Osteoblast (primary cell): Measurements from ENCODE around the gene HSPA12B. TPM values are rescaled to one million over a fixed set of nuclear protein-coding genes. Genes with fewer than 3 reads are reported as not detected.

Source experiments
- DNase-seq: peaks from one replicate; pipeline ENCODE4 v3.0.0; 2011; ENCODE audit warnings: low spot score, mixed read lengths; ENCODE audit not compliant: insufficient read length; ENCODE audit errors: missing footprints
- H2AFZ ChIP-seq: 2 replicates; pipeline ENCODE4 v1.6.0; 2011; ENCODE audit warnings: mild to moderate bottlenecking, low read length
- H3K27ac ChIP-seq: 2 replicates; pipeline ENCODE4 v1.5.1; 2011; ENCODE audit warnings: mild to moderate bottlenecking, low read depth, low read length, moderate library complexity
- H3K27me3 ChIP-seq: 2 replicates; pipeline ENCODE4 v1.6.0; 2012; ENCODE audit warnings: mild to moderate bottlenecking, control low read depth, inconsistent platforms, low read length, moderate library complexity; ENCODE audit not compliant: insufficient read depth
- H3K36me3 ChIP-seq: 2 replicates; pipeline ENCODE4 v1.5.1; 2011; ENCODE audit warnings: mild to moderate bottlenecking, low read length, control low read depth, moderate library complexity; ENCODE audit not compliant: insufficient read depth
- H3K4me1 ChIP-seq: 2 replicates; pipeline ENCODE4 v1.5.1; 2011; ENCODE audit warnings: mild to moderate bottlenecking, low read length, control low read depth, moderate library complexity; ENCODE audit not compliant: insufficient read depth
- H3K4me2 ChIP-seq: 2 replicates; pipeline ENCODE4 v1.6.0; 2011; ENCODE audit warnings: mild to moderate bottlenecking, low read length; ENCODE audit not compliant: insufficient read depth
- H3K4me3 ChIP-seq: fragments of 200-600 bp; sonication (generic); 3 replicates; pipeline ENCODE4 v1.5.1; 2012; ENCODE audit warnings: mild to moderate bottlenecking, low read length, inconsistent platforms; ENCODE audit not compliant: insufficient read depth
- H3K79me2 ChIP-seq: 2 replicates; pipeline ENCODE4 v1.6.0; 2012; ENCODE audit warnings: mild to moderate bottlenecking, low read length, control low read depth, inconsistent platforms; ENCODE audit not compliant: insufficient read depth
- H3K9me3 ChIP-seq: 2 replicates; pipeline ENCODE4 v1.5.1; 2011; ENCODE audit warnings: low read depth, low read length, control low read depth
- H4K20me1 ChIP-seq: 2 replicates; pipeline ENCODE4 v1.6.0; 2012; ENCODE audit warnings: mild to moderate bottlenecking, low read length, control low read depth; ENCODE audit not compliant: insufficient read depth
- CTCF ChIP-seq: IDR thresholded peaks from 2 replicates; pipeline ENCODE4 v1.5.1; 2011; ENCODE audit warnings: mild to moderate bottlenecking, low read depth, low read length, moderate library complexity; ENCODE audit errors: extremely low read depth
- total RNA-seq: library from RNA; depleted of rRNA; stranded (reverse); fragments of >200 nt; gene quantifications from 2 replicates; pipeline ENCODE4 v1.2.3, GENCODE V29; 2012

HSPA12B gene
- total RNA-seq = not detected in 2 replicates

- peak; percentile 77 for DNase-seq
- no peak within 1 kb of the TSS for H3K4me2 ChIP-seq
- no peaks in the 10 kb centered on the region for H4K20me1 ChIP-seq
- no peak within 1 kb of the TSS for H3K27ac ChIP-seq
- no peak for TF ChIP-seq CTCF
- H3K4me1 ChIP-seq = peaks cover 5% of the 10 kb centered on the region
- H2AFZ ChIP-seq = no peak within 1 kb of the TSS
- no peaks in the 10 kb centered on the region for H3K9me3 ChIP-seq
- no peaks in the 10 kb centered on the region for H3K36me3 ChIP-seq
- no peak within 1 kb of the TSS for H3K4me3 ChIP-seq
- no peaks in the 10 kb centered on the region for H3K79me2 ChIP-seq
- peaks cover 37% of the 10 kb centered on the region for H3K27me3 ChIP-seq
These were observed at the start of gene HSPA12B for GRCh38 chr20:3732327-3733118. HSPA12B (plus strand) TSS chr20:3732685; CDS start chr20:3738675, 5,990 bp downstream.

GRCh38 chr20:3685341-3685740 is 47.1 kb upstream of the HSPA12B start:
- H3K9me3 ChIP-seq = no peaks in the 10 kb centered on the region
- H3K4me2 ChIP-seq = no peak overlapping the region
- no peaks in the 10 kb centered on the region for H4K20me1 ChIP-seq
- TF ChIP-seq CTCF = no peak
- peaks cover 19% of the 10 kb centered on the region for H3K4me1 ChIP-seq
- H2AFZ ChIP-seq = peak overlapping the region; percentile 5
- peaks cover 11% of the 10 kb centered on the region for H3K27me3 ChIP-seq
- H3K4me3 ChIP-seq = no peak overlapping the region
- no peak for DNase-seq
- H3K27ac ChIP-seq = no peak overlapping the region
- H3K36me3 ChIP-seq = no peaks in the 10 kb centered on the region
- H3K79me2 ChIP-seq = no peaks in the 10 kb centered on the region

GRCh38 chr20:3686421-3686820 is 46.1 kb upstream of the HSPA12B start:
- H3K27me3 ChIP-seq = peaks cover 8% of the 10 kb centered on the region
- H3K4me3 ChIP-seq = peak overlapping the region; percentile 8
- no peaks in the 10 kb centered on the region for H3K9me3 ChIP-seq
- no peaks in the 10 kb centered on the region for H3K79me2 ChIP-seq
- TF ChIP-seq CTCF = no peak
- H2AFZ ChIP-seq = no peak overlapping the region
- no peaks in the 10 kb centered on the region for H4K20me1 ChIP-seq
- H3K4me2 ChIP-seq = peak overlapping the region; percentile 75
- no peaks in the 10 kb centered on the region for H3K36me3 ChIP-seq
- peak overlapping the region; percentile 30 for H3K27ac ChIP-seq
- H3K4me1 ChIP-seq = peaks cover 13% of the 10 kb centered on the region
- no peak for DNase-seq

- Histone ChIP-seq H3K79me2 (no peaks in the 10 kb centered on the region), H4K20me1 (no peaks in the 10 kb centered on the region), H3K4me2 (peak overlapping the region; percentile 75), H3K4me1 (peaks cover 13% of the 10 kb centered on the region), H3K27ac (peak overlapping the region; percentile 56), H3K9me3 (no peaks in the 10 kb centered on the region), H3K4me3 (peak overlapping the region; percentile 51), H3K27me3 (peaks cover 5% of the 10 kb centered on the region), H3K36me3 (no peaks in the 10 kb centered on the region), H2AFZ (peak overlapping the region; percentile 95)
- peak; percentile 100 for DNase-seq
- TF ChIP-seq CTCF = no peak
These were observed 45.6 kb upstream of the HSPA12B start for GRCh38 chr20:3686867-3687321.
